ENCODE data around the gene SLX4.

- TF ChIP-seq ELF1 (IDR thresholded peaks at IDR 0.05; ENCODE audit: borderline replicate concordance, low read depth), result no peak
- TF ChIP-seq POLR2A (IDR thresholded peaks at IDR 0.05; ENCODE audit: borderline replicate concordance, extremely low read depth, insufficient read depth, insufficient read length), result no peak
Observed at GRCh38 chr16:3655030-3655395, 43.6 kb upstream of the SLX4 start.
